Nephron (organoid): ENCODE data around the gene LIN7A.

Experiments
- H3K27ac Mint-ChIP-seq, 3 experiments: 2 replicates each; pipeline ENCODE4 v1.8.0; 2020; ENCODE audit warnings: mixed read lengths in 3 of 3, mild to moderate bottlenecking in 2 of 3, moderate library complexity in 1 of 3
- H3K27me3 Mint-ChIP-seq: 2 replicates; pipeline ENCODE4 v1.8.0; 2021; ENCODE audit warnings: low read depth, mild to moderate bottlenecking, moderate library complexity, mixed read lengths
- H3K36me3 Mint-ChIP-seq: 2 replicates; pipeline ENCODE4 v1.8.0; 2020; ENCODE audit warnings: low read depth, mixed read lengths
- H3K4me1 Mint-ChIP-seq: 2 replicates; pipeline ENCODE4 v1.8.0; 2020; ENCODE audit warnings: mixed read lengths
- H3K4me3 Mint-ChIP-seq, 3 experiments: 2 replicates each; pipeline ENCODE4 v1.8.0; 2020; ENCODE audit warnings: mild to moderate bottlenecking in 3 of 3, mixed read lengths in 3 of 3, moderate library complexity in 2 of 3
- H3K9me3 Mint-ChIP-seq: 2 replicates; pipeline ENCODE4 v1.8.0; 2020; ENCODE audit warnings: mixed read lengths
- TF ChIP-seq, protein P1 (sequence below), 3 experiments: fragments of 200-600 bp; sonication (generic); IDR thresholded peaks; one replicate each; pipeline ENCODE4 v1.5.0; 2021; ENCODE audit warnings: antibody characterized with exemption in 3 of 3; ENCODE audit not compliant: unreplicated experiment in 3 of 3

Gene LIN7A

DNA sequence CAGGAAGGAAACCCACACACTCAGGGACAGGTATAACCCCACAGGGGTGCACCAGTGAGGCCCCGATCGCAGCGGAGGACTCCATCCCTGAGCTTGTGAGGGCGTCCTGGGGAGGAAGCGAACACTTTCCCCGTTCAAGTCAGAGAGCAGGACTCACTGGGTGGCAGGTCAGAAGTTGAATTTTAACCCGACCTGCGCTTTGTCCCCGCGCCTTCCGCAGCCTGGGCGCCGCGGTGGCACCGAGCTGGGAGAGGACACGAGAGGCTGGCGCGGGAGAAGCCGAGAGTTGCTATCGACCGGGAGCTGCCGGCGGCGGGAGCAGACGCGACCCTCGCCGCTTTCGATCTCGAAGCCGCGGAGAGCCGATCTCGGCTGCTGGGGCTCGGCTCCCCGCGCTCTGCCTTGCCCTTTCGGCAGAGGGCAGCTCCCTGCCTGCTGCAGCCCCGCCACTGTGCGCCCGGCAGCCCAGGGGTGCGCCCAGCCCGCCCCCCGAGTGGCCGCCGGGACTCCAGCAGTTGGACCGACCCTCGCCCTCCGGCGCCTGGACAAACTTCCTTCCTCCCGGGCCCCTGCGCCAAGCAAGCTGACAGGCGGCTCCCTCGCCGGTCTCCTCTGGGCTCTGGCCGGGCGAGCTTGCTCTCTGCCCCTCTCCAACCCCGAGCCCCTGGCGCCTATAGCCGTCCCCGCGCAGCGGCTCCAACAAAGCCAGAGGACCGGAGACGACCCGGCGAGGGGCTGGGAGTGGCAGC, 918 bp downstream of the LIN7A start:
- TF ChIP-seq, protein P1, sequence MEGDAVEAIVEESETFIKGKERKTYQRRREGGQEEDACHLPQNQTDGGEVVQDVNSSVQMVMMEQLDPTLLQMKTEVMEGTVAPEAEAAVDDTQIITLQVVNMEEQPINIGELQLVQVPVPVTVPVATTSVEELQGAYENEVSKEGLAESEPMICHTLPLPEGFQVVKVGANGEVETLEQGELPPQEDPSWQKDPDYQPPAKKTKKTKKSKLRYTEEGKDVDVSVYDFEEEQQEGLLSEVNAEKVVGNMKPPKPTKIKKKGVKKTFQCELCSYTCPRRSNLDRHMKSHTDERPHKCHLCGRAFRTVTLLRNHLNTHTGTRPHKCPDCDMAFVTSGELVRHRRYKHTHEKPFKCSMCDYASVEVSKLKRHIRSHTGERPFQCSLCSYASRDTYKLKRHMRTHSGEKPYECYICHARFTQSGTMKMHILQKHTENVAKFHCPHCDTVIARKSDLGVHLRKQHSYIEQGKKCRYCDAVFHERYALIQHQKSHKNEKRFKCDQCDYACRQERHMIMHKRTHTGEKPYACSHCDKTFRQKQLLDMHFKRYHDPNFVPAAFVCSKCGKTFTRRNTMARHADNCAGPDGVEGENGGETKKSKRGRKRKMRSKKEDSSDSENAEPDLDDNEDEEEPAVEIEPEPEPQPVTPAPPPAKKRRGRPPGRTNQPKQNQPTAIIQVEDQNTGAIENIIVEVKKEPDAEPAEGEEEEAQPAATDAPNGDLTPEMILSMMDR (IDR thresholded peaks at IDR 0.05; ENCODE audit: unreplicated experiment in 3 of 3): no peak
- Mint-ChIP-seq H3K9me3 (no peaks in the 10 kb centered on the region), H3K4me1 (peaks cover 15% of the 10 kb centered on the region), H3K27me3 (peaks cover 27% of the 10 kb centered on the region), H3K4me3 (peak overlapping the region; percentile 94 to 99 (median 98)), H3K36me3 (no peaks in the 10 kb centered on the region), H3K27ac (peak overlapping the region; percentile 59 to 95 (median 93))

GRCh38 chr12:80936353-80936641, 1.4 kb downstream of the LIN7A start:
- Mint-ChIP-seq H3K27ac (peak overlapping the region; percentile 59 to 95 (median 92)), H3K4me3 (peak overlapping the region; percentile 94 to 99 (median 98)), H3K36me3 (no peaks in the 10 kb centered on the region), H3K9me3 (no peaks in the 10 kb centered on the region), H3K27me3 (peaks cover 27% of the 10 kb centered on the region), H3K4me1 (peaks cover 15% of the 10 kb centered on the region)
- TF ChIP-seq, protein P1 (IDR thresholded peaks at IDR 0.05; ENCODE audit: unreplicated experiment in 3 of 3): no peak

- no peak overlapping the region for H3K27ac Mint-ChIP-seq
- no peaks in the 10 kb centered on the region for H3K36me3 Mint-ChIP-seq
- H3K4me1 Mint-ChIP-seq: peaks cover 15% of the 10 kb centered on the region
- peaks cover 25% of the 10 kb centered on the region for H3K27me3 Mint-ChIP-seq
- peak overlapping the region; percentile 33 to 64 (median 57) for H3K4me3 Mint-ChIP-seq
- H3K9me3 Mint-ChIP-seq: no peaks in the 10 kb centered on the region
- TF ChIP-seq, protein P1 (IDR thresholded peaks at IDR 0.05; ENCODE audit: unreplicated experiment in 3 of 3): no peak
Measured at GRCh38 chr12:80935111-80935510, 2.6 kb downstream of the LIN7A start.

- no peak overlapping the region for H3K4me3 Mint-ChIP-seq
- peaks cover 4% of the 10 kb centered on the region for H3K36me3 Mint-ChIP-seq
- no peaks in the 10 kb centered on the region for H3K9me3 Mint-ChIP-seq
- H3K27me3 Mint-ChIP-seq: no peaks in the 10 kb centered on the region
- TF ChIP-seq, protein P1 (IDR thresholded peaks at IDR 0.05; ENCODE audit: unreplicated experiment in 3 of 3): no peak
- no peak overlapping the region for H3K27ac Mint-ChIP-seq
- no peaks in the 10 kb centered on the region for H3K4me1 Mint-ChIP-seq
Measured at GRCh38 chr12:80925983-80926382, 11.8 kb downstream of the LIN7A start.

- no peaks in the 10 kb centered on the region for H3K9me3 Mint-ChIP-seq
- no peaks in the 10 kb centered on the region for H3K4me1 Mint-ChIP-seq
- TF ChIP-seq, protein P1 (IDR thresholded peaks at IDR 0.05; ENCODE audit: unreplicated experiment in 3 of 3): no peak
- no peak overlapping the region for H3K27ac Mint-ChIP-seq
- peaks cover 4% of the 10 kb centered on the region for H3K36me3 Mint-ChIP-seq
- H3K27me3 Mint-ChIP-seq: no peaks in the 10 kb centered on the region
- no peak overlapping the region for H3K4me3 Mint-ChIP-seq
Measured at GRCh38 chr12:80925237-80925636, 12.5 kb downstream of the LIN7A start.

DNA sequence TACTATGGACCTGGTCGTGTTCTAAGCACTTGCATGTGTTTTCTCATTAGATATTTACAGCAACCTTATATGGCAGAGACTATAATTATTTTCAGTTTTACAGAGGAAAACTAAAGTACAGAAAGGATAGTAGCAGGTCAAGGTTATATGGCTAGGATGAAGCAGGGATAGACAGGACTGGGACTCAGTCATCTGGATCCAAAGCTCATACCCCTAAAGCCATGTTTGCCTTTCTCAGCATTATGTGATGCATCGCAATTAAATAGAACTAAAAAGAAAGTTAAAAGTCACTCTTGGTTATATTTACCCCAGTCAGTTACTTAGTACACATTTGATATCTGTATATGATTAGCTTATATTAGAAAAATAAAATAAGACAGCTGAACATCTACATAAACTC, 13.3 kb downstream of the LIN7A start:
- H3K9me3 Mint-ChIP-seq: no peaks in the 10 kb centered on the region
- no peaks in the 10 kb centered on the region for H3K27me3 Mint-ChIP-seq
- H3K4me3 Mint-ChIP-seq: no peak overlapping the region
- no peaks in the 10 kb centered on the region for H3K4me1 Mint-ChIP-seq
- TF ChIP-seq, protein P1 (IDR thresholded peaks at IDR 0.05; ENCODE audit: unreplicated experiment in 3 of 3): no peak
- H3K27ac Mint-ChIP-seq: no peak overlapping the region
- peaks cover 4% of the 10 kb centered on the region for H3K36me3 Mint-ChIP-seq
